DMS53 treated with DMSO at 0.1 percent for 48 hours (cell line): ENCODE results near the gene PIRT.

Experiments used
- DNase-seq: peaks from one replicate; lab custom pipeline; 2025; ENCODE audit not compliant: unreplicated experiment; lab: John Stamatoyannopoulos, UW

PIRT gene

DNA sequence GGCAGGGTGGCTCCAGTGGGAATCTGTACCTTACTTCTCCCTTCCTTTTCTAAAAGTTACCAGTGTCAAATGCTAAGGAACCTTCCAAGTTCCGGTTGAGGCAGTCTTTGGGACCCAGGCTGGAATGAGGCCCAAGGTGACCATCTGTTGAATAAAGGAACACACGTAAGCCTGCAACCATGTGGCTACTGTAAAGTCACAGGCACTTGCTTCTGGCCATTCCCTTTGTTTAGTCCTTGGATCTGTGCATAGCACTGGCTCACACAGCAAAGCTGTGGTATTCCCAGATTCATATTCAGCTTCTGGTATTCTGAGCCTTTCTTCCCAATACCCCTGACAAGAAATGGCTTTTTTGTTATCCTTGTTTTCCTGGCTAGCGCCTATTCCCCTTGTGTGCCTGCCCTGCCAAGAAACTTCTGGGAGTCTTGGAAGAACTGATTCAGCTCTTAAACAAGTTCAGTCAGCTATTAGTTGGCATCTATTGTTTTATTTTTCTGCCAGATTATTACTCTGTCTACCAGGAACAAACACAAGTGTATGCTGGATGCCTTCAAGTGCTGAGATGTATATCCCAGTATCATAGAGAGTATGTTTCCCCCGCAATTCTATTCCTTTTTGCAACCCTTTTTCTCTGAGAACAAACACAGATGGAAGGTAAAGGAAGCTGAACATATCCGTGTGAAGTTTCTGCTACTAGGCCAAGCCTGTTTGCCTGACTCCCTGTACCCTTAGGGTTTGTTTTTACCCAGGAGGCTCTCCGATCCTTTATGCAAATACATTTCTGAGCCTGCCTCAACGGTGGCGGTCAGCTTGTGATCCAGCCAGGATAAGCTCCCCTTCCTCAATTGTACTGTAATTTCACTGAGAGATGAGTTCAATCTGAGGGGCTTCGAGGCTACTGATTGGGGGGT, 47.1 kb downstream of the PIRT start:
- no peak for DNase-seq

GRCh38 chr17:10789694-10790271, 48.1 kb downstream of the PIRT start:
- DNase-seq = no peak

GRCh38 chr17:10787306-10788045, 50.4 kb downstream of the PIRT start:
- DNase-seq = no peak

DNA sequence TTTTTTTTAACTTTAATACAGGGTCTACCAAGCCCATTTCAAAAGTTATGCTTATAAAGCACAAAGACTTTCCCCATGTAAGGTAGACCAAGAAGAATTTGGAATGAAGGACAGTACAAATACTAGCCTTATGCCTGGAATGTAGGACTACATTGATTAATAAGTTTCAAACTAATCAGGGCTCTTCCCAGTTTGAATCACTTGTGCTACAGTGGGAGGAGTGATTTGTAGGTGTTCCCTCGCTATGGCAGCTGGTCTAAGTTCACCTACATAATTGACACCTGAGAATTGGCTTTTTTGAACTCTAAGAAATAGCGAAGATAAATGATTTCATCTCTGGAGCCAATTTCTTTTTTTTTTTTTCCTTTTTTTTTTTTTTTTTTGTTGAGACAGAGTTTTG, 52.6 kb downstream of the PIRT start:
- DNase-seq = no peak

- DNase-seq = no peak
Measured at GRCh38 chr17:10779609-10780008, 58.3 kb downstream of the PIRT start.

DNA sequence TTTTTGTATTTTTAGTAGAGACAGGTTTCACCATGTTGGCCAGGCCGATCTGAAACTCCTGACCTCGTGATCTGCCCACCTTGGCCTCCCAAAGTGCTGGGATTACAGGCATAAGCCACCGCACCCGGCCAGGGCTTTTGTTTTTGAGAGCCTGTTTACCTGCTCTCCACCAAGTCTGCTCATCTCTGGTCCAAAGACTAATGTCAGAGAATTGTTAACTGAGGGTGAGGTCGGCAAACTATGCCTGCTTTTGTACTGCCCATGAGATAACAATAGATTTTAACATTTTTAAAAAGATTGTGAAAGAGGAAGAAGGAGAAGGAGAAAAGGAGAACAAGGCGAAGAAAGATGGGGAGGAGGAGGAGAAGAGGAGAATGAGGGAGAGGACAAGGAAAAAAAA, 60.0 kb downstream of the PIRT start:
- DNase-seq = no peak

DNA sequence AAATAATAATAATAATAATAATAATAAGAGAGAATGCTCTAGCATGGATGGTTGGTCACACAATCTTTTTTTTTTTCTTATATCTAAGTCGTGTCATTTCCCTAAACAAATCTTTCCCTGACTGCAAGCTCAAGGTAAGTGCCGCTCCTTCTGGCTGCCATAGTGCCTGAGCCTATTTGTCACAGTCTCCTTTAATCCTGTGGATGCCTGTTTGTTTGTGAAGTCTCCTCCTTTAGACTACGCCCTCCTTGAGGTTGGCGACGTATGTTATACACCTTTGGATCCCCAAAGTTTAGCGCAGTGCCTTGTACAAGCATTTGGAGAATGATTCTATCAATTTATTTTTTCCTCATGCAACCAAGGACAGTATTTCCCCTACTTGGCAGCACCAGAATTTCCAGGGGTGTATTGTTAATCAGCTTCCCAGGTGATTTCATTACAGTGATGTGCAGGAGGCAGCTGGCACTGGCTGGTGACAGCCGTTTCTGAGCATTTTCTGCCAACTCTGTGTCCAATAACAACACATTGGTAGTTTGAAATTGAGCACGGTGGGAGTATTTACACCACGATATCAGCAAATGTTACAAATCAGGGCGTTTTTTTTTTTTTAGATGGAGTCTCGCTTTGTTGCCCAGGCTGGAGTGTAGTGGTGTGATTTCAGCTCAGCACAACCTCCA, 60.6 kb downstream of the PIRT start:
- DNase-seq = no peak

GRCh38 chr17:10776381-10776780, 61.5 kb downstream of the PIRT start:
- no peak for DNase-seq

DNA sequence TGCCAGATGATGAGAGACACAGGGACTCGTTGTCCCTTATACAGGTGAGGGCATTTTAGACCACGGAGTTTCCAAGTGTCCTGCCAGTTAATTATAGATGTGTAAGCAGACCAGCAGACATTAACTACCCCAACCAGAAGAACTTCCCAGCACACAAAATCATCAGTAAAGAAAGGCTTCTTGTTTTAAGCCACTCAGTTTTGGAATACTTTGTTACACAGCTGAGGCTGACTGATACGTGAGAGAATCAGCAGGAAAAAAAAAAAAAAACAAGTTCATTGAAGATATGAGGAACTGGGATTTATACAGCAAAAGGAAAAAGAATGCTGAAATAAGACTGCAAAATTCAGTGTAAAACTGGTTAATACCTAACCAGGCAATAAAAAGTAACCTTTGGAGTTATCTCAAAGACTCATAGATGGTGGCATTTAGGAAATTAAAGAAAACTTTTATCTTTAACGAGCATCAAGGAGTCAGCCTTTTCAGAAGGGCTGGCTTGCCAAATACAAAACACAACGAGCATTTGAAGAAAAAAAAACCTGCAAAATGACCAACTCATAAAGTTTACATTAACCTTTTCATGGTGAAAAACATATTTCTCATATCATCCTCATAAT, 62.0 kb downstream of the PIRT start:
- DNase-seq = no peak

GRCh38 chr17:10775058-10775457, 62.8 kb downstream of the PIRT start:
- no peak for DNase-seq

- DNase-seq = no peak
Measured at GRCh38 chr17:10773391-10773790, 64.5 kb downstream of the PIRT start.
